Lower leg skin (tissue), 3 donors: ENCODE results near the gene DENND1A.

Source experiments
- CTCF ChIP-seq, 3 donors: fragments of 450-650 bp; IDR thresholded peaks; one replicate each; pipeline ENCODE4 v1.5.1; 2016; ENCODE audit warnings: antibody characterized with exemption in 3 of 3, mild to moderate bottlenecking in 3 of 3, moderate library complexity in 2 of 3
- POLR2A ChIP-seq, 2 donors: fragments of 450-650 bp; IDR thresholded peaks; one replicate each; pipeline ENCODE4 v1.6.1; 2016 to 2017; ENCODE audit warnings: antibody characterized with exemption in 2 of 2, mild to moderate bottlenecking in 1 of 2, moderate library complexity in 1 of 2

GRCh38 chr9:123812984-123813383 lies 116.9 kb downstream of the DENND1A start:
- TF ChIP-seq CTCF (IDR thresholded peaks at IDR 0.05) (no peak), POLR2A (IDR thresholded peaks at IDR 0.05) (no peak)
